Activated CD4-positive, alpha-beta memory T cell treated with anti-CD3 and anti-CD28 coated beads for 36 hours (primary cell): ENCODE measurements around the gene ARMC12. TPM values are rescaled to one million over a fixed set of nuclear protein-coding genes. Genes with fewer than 3 reads are reported as not detected.
"Not testable (repeated sequence)": the region's sequence is repeated elsewhere in the genome, so short reads cannot be mapped to it uniquely, and the experiment has no call there.

Experiments used
- CTCF ChIA-PET: fragments of 350-600 bp; sonication (Branson Sonifier 250); formaldehyde crosslinking; loops from one replicate; lab custom pipeline; 2021; ENCODE audit warnings: antibody characterized with exemption, inconsistent platforms; lab: Charles Lee
- POLR2A ChIA-PET: fragments of 350-600 bp; sonication (Branson Sonifier 250); formaldehyde crosslinking; loops from one replicate; lab custom pipeline; 2021; ENCODE audit warnings: antibody characterized with exemption; lab: Charles Lee
- DNase-seq: peaks from one replicate; pipeline ENCODE4 v3.0.0-alpha.2; 2020
- H3K27ac Mint-ChIP-seq: one replicate; pipeline ENCODE4 v1.8.0; 2021; ENCODE audit warnings: mixed read lengths
- H3K27me3 Mint-ChIP-seq: one replicate; pipeline ENCODE4 v1.8.0; 2021; ENCODE audit warnings: mixed read lengths
- H3K36me3 Mint-ChIP-seq: one replicate; pipeline ENCODE4 v1.8.0; 2021; ENCODE audit warnings: mixed read lengths
- H3K4me1 Mint-ChIP-seq: one replicate; pipeline ENCODE4 v1.8.0; 2021; ENCODE audit warnings: low read depth, mixed read lengths
- H3K4me3 Mint-ChIP-seq: one replicate; pipeline ENCODE4 v1.8.0; 2021; ENCODE audit warnings: mild to moderate bottlenecking, mixed read lengths
- H3K9me3 Mint-ChIP-seq: one replicate; pipeline ENCODE4 v1.8.0; 2021; ENCODE audit warnings: mixed read lengths
- intact Hi-C: fragments of 100-400 bp; cut with micrococcal nuclease; formaldehyde crosslinking; loops from one replicate; pipeline ENCODE4 v1.15.1; 2023
- total RNA-seq, 2 experiments: library from RNA; stranded (reverse); gene quantifications; one replicate each; pipeline ENCODE4 v1.2.3, GENCODE V29; 2021

The ARMC12 gene, protein sequence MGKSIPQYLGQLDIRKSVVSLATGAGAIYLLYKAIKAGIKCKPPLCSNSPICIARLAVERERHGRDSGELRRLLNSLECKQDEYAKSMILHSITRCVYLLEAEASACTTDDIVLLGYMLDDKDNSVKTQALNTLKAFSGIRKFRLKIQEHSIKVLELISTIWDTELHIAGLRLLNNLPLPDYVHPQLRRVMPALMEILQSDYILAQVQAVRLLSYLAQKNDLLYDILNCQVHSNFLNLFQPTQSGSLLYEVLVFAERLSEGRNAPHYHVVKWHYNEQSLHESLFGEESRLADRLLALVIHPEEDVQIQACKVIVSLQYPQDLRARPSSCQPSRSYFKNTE
- 1 to 10 TPM; 1.5 to 1.6 TPM for total RNA-seq

DNA sequence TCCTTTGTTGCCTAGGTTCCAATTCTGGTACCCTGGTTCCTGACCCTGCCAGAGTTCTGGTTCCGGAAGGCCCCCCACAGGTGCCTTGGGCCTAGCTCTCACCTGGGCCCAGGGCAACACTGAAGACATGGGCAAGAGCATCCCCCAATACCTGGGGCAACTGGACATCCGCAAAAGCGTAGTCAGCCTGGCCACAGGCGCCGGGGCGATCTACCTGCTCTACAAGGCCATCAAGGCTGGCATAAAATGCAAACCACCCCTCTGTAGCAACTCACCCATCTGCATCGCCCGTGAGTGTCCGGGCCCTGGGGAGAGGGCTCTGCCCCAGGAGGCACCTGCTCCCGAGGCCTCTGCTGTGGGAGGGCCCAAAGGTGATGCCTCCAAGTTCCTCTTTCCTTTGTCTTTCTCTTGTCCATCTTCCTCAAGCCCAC is at the start of gene ARMC12:
ARMC12 (plus strand) TSS at position 51 of the 431 bp plus-strand sequence; CDS start at position 128, 77 bp downstream.
- Mint-ChIP-seq H3K27me3 (no peaks in the 10 kb centered on the region), H3K4me3 (no peak within 1 kb of the TSS), H3K4me1 (peaks cover 42% of the 10 kb centered on the region), H3K9me3 (no peaks in the 10 kb centered on the region), H3K36me3 (no peaks in the 10 kb centered on the region), H3K27ac (peak within 1 kb of the TSS; percentile 33)
- ChIA-PET CTCF (interaction anchor here (0.6 to 10.4 kb wide), 57 partner anchors 11 to 439 kb away, joined by 3 to 210 read pairs (median 9); partner anchors contain the start of genes DEF6, FKBP5 and TEAD3), POLR2A (interaction anchor here (0.7 to 1.1 kb wide), 2 partner anchors 15 to 162 kb away, joined by 3 to 4 read pairs; no protein-coding TSS in a partner anchor)
- DNase-seq, result no peak
- intact Hi-C loops, result loop anchor here (1.0 to 2.0 kb wide), 4 partner anchors 72 to 214 kb away; no protein-coding TSS in a partner anchor

DNA sequence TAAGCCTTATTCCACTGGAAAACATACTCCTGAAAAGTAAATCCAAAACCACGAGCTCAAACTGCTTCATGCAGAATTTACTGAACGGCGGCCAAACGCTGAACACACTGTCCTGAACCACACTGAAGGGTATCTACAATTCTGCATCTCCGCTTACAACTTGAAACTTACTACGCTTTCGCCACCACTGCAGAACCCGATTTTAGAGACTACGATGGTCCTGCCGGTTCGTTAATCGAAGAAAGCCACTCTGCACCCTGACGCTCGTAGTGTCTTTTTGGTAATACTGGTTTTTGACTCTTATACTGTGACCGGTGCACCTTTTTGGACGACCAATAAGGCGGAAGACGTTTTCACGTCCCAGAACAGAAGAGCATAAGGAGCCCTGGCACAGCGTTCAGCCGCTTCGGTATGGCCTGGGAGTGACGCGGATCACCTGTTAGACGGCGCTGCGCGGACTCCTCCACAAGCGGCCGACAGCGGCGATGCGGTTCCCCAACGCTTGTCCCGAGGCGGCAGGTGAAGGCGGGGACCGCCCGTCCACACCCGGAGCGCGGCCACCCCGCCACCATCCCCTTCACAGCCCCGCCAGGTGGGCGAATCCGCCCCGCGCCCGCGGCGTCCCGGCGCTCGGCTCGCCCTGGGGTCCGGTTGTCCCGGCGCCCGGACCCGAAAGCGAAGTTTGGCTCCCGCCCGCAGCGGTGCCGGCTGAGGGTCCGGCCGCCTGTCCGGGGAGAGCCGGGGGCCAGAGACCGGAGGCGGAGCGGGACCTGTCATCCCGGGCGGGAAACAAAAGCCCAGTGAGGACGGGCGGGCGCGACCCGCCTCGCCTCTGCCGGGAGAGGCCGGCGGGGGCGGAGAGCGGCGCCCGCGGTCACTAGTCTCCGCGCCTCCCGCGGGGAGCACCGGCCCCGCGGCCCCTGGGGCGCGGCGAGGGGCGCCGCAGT is 48.9 kb upstream of the ARMC12 start:
- Mint-ChIP-seq H3K27me3 (no peaks in the 10 kb centered on the region), H3K36me3 (peaks cover 8% of the 10 kb centered on the region), H3K27ac (peak overlapping the region; percentile 86), H3K4me1 (peaks cover 17% of the 10 kb centered on the region), H3K9me3 (no peaks in the 10 kb centered on the region), H3K4me3 (peak overlapping the region; percentile 92)
- ChIA-PET CTCF (interaction anchor here (0.6 to 4.5 kb wide), 14 partner anchors 14 to 106 kb away, joined by 3 to 30 read pairs (median 4); partner anchors contain the start of gene ARMC12), POLR2A (interaction anchor here (0.6 to 2.8 kb wide), 6 partner anchors 25 to 97 kb away, joined by 3 to 22 read pairs (median 5); no protein-coding TSS in a partner anchor)
- intact Hi-C loops, result loop anchor here (1.0 to 2.0 kb wide), 4 partner anchors 23 to 42 kb away; no protein-coding TSS in a partner anchor
- peak; percentile 75 for DNase-seq

DNA sequence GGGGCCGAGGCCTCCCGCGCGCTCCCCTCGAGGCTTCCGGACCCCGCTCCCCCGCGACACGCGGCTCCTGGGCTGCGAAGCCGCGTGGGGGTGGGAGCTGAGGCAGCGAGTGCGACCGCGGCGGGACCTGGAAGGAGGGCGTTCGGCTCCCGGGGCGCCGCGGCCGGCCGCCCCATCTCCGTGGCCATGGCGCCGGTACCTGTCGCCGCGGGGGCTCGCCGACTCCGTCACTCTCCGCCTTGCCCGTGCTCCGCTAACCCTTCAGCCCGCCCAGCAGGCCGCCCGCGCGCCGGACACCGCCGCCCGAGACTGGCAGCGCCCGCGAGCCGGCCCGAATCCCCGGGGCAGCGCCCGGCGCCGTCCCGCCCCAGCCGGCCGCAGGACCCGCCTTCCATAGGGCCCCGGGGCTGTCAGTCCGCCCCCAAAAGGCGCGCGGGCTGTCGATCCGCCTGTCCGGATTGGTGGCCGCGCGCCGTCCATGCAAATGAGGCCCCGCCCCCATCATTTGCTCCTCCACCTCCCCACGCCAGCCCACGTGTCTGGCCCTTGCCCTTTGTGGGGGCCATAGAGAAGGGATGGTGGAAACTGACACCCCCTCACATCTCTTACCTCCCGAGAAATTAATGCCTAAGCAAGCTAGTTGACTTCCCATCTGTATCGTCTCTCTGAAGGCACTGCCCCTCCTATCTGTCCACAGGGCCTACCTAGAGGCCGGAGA is 48.1 kb upstream of the ARMC12 start, which contains the start of gene FKBP5:
FKBP5 (minus strand) TSS at position 311 of the 718 bp plus-strand sequence. CDS start 46,091 bp downstream, outside the sequence.
- Mint-ChIP-seq H3K27me3 (no peaks in the 10 kb centered on the region), H3K9me3 (no peaks in the 10 kb centered on the region), H3K36me3 (peaks cover 8% of the 10 kb centered on the region), H3K4me1 (peaks cover 15% of the 10 kb centered on the region), H3K27ac (peak within 1 kb of the TSS; percentile 86), H3K4me3 (peak within 1 kb of the TSS; percentile 92)
- ChIA-PET CTCF (interaction anchor here (0.6 to 4.5 kb wide), 6 partner anchors 15 to 104 kb away, joined by 3 to 30 read pairs (median 3); partner anchors contain the start of gene ARMC12), POLR2A (interaction anchor here (0.6 to 2.8 kb wide), 4 partner anchors 21 to 98 kb away, joined by 3 to 22 read pairs (median 6); no protein-coding TSS in a partner anchor)
- DNase-seq, result peak; percentile 93
- intact Hi-C loops, result loop anchor here (1.0 to 2.0 kb wide), 4 partner anchors 22 to 42 kb away; no protein-coding TSS in a partner anchor

DNA sequence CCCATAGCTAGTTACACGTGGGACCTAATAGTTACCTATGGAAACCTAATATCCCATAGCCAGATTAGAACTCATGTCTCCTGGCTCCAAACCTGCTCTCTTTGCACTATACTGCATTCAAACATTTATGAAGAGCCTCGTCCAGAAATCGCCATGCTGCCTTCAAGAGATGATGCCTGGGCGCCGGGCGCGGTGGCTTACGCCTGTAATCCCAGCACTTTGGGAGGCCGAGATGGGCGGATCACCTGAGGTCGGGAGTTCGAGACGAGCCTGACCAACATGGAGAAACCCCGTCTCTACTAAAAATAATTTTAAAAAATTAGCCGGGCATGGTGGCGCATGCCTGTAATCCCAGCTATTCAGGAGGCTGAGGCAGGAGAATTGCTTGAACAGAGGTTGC is 46.8 kb upstream of the ARMC12 start:
- H3K27me3 Mint-ChIP-seq, H3K9me3 Mint-ChIP-seq, H3K4me3 Mint-ChIP-seq, intact Hi-C loops, DNase-seq, H3K27ac Mint-ChIP-seq, H3K36me3 Mint-ChIP-seq: not testable (repeated sequence)
- peaks cover 19% of the 10 kb centered on the region for H3K4me1 Mint-ChIP-seq
- POLR2A ChIA-PET, result interaction anchor here (0.6 kb wide), 1 partner anchor 44 kb away, joined by 3 read pairs; no protein-coding TSS in a partner anchor
- CTCF ChIA-PET, result interaction anchor here (0.6 to 4.5 kb wide), 4 partner anchors 36 to 356 kb away, joined by 3 to 30 read pairs (median 4); partner anchors contain the start of gene ARMC12

DNA sequence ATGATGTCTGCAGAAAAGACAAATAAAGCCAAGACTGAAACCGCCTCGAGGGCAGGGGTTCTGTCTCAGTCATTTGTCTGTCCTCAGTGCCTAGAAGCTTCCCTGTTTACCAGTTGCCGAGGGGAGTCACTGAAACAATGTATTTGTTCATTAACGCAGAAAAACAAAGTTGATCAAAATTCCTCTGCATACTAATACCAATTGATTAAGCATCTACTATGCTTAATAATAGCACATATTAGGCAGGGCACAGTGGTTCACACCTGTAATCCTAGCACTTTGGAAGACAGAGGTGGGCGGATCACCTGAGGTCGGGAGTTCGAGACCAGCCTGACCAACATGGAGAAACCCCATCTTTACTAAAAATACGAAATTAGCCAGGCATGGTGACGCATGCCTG is 46.3 kb upstream of the ARMC12 start:
- ChIA-PET CTCF (interaction anchor here (0.6 to 4.5 kb wide), 6 partner anchors 24 to 356 kb away, joined by 3 to 30 read pairs (median 4); partner anchors contain the start of gene ARMC12), POLR2A (interaction anchor here (0.6 kb wide), 2 partner anchors 44 to 162 kb away, joined by 3 read pairs; no protein-coding TSS in a partner anchor)
- no peak overlapping the region for H3K4me3 Mint-ChIP-seq
- H3K9me3 Mint-ChIP-seq, result peaks cover 5% of the 10 kb centered on the region
- H3K27me3 Mint-ChIP-seq, result no peaks in the 10 kb centered on the region
- H3K27ac Mint-ChIP-seq, result no peak overlapping the region
- intact Hi-C loops, result no loop called here
- DNase-seq, result no peak
- peaks cover 6% of the 10 kb centered on the region for H3K36me3 Mint-ChIP-seq
- H3K4me1 Mint-ChIP-seq, result peaks cover 17% of the 10 kb centered on the region

DNA sequence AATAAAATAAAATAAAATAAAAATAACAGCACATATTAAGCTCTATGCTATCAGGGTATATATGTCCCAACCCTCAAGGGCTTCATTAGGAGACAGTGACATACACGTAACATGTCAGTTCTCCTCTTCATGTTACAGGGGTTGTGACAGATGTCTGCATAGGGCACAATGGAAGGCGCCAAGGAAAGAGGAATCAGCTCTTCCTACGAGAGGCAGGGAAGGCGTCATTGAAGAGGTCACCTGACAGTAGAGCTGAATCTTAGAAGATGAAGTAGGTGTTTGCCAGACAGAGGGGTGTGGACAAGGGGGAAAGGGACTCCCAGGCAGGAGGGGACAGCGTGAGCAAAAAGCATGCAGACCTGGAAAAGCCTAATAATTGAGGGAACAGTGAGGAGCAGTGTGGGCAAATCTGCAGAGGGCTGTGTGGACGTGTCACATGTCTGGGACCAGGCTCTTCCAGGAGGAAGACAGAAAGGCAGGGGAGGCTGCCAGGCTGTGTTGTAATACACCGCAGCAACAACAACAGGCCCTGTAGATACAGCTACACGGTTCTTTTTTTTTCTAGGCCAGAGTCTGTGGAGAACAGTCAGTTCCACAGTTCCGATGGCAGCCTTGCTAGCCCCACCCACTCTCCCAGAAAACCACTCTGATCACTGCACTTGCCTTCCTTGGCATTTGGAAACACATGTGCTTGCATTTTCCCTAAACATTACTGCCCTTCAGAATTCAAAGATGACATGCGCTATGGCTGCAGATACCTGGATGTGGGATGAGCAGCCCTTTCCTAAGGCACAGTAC is 45.6 kb upstream of the ARMC12 start:
- POLR2A ChIA-PET, result interaction anchor here (0.6 kb wide), 1 partner anchor 163 kb away, joined by 3 read pairs; no protein-coding TSS in a partner anchor
- H3K4me1 Mint-ChIP-seq, result peaks cover 16% of the 10 kb centered on the region
- intact Hi-C loops, result no loop called here
- peaks cover 6% of the 10 kb centered on the region for H3K36me3 Mint-ChIP-seq
- H3K27ac Mint-ChIP-seq, result no peak overlapping the region
- H3K9me3 Mint-ChIP-seq, result peaks cover 5% of the 10 kb centered on the region
- no peak for DNase-seq
- no peaks in the 10 kb centered on the region for H3K27me3 Mint-ChIP-seq
- CTCF ChIA-PET, result interaction anchor here (0.6 to 1.7 kb wide), 5 partner anchors 23 to 109 kb away, joined by 3 to 7 read pairs (median 3); no protein-coding TSS in a partner anchor
- no peak overlapping the region for H3K4me3 Mint-ChIP-seq

DNA sequence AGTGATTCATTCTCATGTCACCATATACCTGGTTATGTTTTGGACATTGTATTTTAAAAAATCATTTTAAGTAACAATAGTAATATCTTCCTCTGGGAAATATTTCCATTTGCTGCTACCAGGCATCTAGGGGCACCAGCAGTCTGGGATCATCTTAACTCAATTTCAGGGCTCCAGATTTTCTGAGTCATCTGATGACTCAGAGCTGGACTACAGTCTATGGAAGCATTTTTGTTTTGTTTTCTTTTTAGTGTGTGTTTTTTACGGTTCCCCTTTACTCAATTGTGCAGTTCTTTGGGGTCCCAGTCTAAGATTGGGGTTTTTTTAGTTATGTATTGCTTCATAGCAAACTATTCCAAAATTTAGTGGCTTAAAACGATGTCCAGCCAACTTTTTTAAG is 42.4 kb upstream of the ARMC12 start:
- Mint-ChIP-seq H3K27me3 (no peaks in the 10 kb centered on the region), H3K36me3 (peaks cover 2% of the 10 kb centered on the region), H3K9me3 (peaks cover 5% of the 10 kb centered on the region), H3K4me1 (peaks cover 7% of the 10 kb centered on the region), H3K27ac (no peak overlapping the region), H3K4me3 (no peak overlapping the region)
- ChIA-PET POLR2A (no interaction called here), CTCF (no interaction called here)
- intact Hi-C loops, result no loop called here
- no peak for DNase-seq

DNA sequence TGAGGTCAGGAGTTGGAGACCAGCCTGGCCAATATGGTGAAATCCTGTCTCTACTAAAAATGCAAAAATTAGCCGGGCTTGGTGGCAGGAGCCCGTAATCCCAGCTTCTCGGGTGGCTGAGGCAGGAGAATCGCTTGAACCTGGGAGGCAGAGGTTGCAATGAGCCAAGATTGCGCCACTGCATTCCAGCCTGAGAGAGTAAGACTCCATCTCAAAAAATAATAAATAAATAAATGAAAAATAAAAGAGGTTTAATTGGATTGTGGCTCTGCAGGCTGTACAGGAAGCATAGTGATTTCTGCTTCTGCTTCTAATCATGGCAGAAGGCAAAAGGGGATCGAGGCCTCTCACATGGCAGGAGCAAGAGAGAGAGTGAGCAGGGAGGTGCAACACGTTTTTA is 38.4 kb upstream of the ARMC12 start:
- DNase-seq, CTCF ChIA-PET, H3K9me3 Mint-ChIP-seq, H3K4me3 Mint-ChIP-seq, H3K27ac Mint-ChIP-seq, H3K4me1 Mint-ChIP-seq, intact Hi-C loops, POLR2A ChIA-PET, H3K27me3 Mint-ChIP-seq, H3K36me3 Mint-ChIP-seq: not testable (repeated sequence)

DNA sequence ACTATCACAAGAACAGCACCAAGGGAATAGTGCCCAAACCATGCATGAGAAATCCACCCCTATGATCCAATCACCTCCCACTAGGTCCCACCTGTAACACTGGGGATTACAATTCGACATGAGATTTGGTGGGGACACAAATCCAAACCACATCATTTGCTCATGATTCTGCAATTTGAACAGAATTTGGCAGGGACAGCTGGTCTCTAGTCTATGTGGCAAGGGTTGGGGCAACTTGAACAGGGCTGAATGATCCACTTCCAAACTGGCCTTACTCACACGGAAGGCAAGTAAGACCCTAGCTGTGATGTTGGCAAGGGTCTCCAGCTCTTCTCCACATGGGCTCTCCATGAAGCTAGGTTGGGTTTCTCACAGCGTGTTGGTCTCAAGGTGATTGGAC is 38.0 kb upstream of the ARMC12 start:
- Mint-ChIP-seq H3K4me3 (no peak overlapping the region), H3K27me3 (no peaks in the 10 kb centered on the region), H3K4me1 (peaks cover 4% of the 10 kb centered on the region), H3K9me3 (peaks cover 9% of the 10 kb centered on the region), H3K36me3 (peaks cover 2% of the 10 kb centered on the region), H3K27ac (no peak overlapping the region)
- CTCF ChIA-PET, result no interaction called here
- POLR2A ChIA-PET, result no interaction called here
- intact Hi-C loops, result no loop called here
- no peak for DNase-seq

DNA sequence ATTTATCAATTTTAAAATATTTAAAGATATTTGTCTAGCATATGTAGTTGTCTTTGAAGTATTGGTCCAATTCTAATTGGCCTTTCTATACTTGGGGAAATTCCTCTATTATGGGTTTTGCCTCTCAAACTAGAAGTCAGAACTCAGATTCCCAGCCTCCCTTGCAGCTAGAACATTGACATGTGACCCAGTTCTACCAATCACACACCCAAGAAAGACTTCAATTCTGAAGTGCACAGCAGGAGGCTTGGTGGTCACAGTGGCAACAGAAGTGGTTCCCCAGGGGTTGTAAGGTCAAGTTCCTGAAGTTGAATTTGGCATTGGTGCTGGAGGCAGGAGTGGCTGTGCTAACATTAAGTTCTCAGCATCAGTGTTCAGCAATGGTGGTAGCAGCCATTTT is 33.3 kb upstream of the ARMC12 start:
- peaks cover 5% of the 10 kb centered on the region for H3K9me3 Mint-ChIP-seq
- no peak overlapping the region for H3K27ac Mint-ChIP-seq
- no peak for DNase-seq
- H3K27me3 Mint-ChIP-seq, result no peaks in the 10 kb centered on the region
- POLR2A ChIA-PET, result interaction anchor here (0.6 kb wide), 1 partner anchor 45 kb away, joined by 3 read pairs; no protein-coding TSS in a partner anchor
- CTCF ChIA-PET, result interaction anchor here (1.0 to 1.3 kb wide), 2 partner anchors 15 to 33 kb away, joined by 3 to 7 read pairs; partner anchors contain the start of genes ARMC12 and FKBP5
- H3K4me3 Mint-ChIP-seq, result no peak overlapping the region
- intact Hi-C loops, result no loop called here
- H3K36me3 Mint-ChIP-seq, result no peaks in the 10 kb centered on the region
- H3K4me1 Mint-ChIP-seq, result no peaks in the 10 kb centered on the region
